Measurements from ENCODE around the gene CYFIP1. TPM values are rescaled to one million over a fixed set of nuclear protein-coding genes. Genes with fewer than 3 reads are reported as not detected.

The CYFIP1 gene
- total RNA-seq, 1 experiment from 2014 or later, result 80.3 TPM

Other genes with a start within 250 kb of the CYFIP1 start
- gene NIPA1, start 193.7 kb downstream of the CYFIP1 start, total RNA-seq (2014; rRNA removed), result 22.3 and 25.2 TPM in 2 replicates
- gene NIPA2, start 141.7 kb downstream of the CYFIP1 start, total RNA-seq (2014; rRNA removed), result 108 and 115 TPM in 2 replicates
- 33.4 and 63.0 TPM in 2 replicates for gene TUBGCP5, start 59.2 kb upstream of the CYFIP1 start, total RNA-seq (2014; rRNA removed)
- not detected in 2 replicates for gene GOLGA6L1, start 156.5 kb upstream of the CYFIP1 start, total RNA-seq (2014; rRNA removed)

Data from PC-3 (cell line).